GM12873 (cell line): ENCODE data around the gene FBXW8.

Experiments used
- TF ChIP-seq, protein P1 (sequence below): IDR thresholded peaks from 2 replicates; pipeline ENCODE4 v1.5.1; 2012; ENCODE audit warnings: low read depth, mild to moderate bottlenecking, moderate library complexity, low read length, control low read depth; ENCODE audit not compliant: insufficient read depth; ENCODE audit errors: missing control alignments

The FBXW8 gene

DNA sequence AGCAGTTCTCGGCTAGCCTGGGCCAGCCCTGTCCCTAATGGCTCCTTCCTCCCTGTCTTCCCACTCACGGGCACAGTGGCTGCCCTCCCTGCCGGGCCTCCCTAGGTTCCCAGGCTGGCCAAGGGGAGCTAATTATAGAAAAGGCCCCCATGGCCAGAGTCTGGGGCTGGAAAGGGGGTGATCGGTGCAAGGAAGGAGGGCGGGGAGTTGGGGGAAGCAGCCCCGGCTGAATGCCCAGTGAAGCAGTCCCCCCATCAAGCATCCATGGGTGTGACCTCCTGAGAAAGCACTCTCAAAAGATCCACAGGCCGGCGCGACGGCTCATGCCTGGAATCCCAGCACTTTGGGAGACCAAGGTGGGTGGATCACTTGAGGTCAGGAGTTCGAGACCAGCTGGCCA is 133.6 kb downstream of the FBXW8 start:
- TF ChIP-seq, protein P1, sequence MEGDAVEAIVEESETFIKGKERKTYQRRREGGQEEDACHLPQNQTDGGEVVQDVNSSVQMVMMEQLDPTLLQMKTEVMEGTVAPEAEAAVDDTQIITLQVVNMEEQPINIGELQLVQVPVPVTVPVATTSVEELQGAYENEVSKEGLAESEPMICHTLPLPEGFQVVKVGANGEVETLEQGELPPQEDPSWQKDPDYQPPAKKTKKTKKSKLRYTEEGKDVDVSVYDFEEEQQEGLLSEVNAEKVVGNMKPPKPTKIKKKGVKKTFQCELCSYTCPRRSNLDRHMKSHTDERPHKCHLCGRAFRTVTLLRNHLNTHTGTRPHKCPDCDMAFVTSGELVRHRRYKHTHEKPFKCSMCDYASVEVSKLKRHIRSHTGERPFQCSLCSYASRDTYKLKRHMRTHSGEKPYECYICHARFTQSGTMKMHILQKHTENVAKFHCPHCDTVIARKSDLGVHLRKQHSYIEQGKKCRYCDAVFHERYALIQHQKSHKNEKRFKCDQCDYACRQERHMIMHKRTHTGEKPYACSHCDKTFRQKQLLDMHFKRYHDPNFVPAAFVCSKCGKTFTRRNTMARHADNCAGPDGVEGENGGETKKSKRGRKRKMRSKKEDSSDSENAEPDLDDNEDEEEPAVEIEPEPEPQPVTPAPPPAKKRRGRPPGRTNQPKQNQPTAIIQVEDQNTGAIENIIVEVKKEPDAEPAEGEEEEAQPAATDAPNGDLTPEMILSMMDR = no peak

GRCh38 chr12:117044790-117045159 is 134.0 kb downstream of the FBXW8 start:
- TF ChIP-seq, protein P1 = no peak

DNA sequence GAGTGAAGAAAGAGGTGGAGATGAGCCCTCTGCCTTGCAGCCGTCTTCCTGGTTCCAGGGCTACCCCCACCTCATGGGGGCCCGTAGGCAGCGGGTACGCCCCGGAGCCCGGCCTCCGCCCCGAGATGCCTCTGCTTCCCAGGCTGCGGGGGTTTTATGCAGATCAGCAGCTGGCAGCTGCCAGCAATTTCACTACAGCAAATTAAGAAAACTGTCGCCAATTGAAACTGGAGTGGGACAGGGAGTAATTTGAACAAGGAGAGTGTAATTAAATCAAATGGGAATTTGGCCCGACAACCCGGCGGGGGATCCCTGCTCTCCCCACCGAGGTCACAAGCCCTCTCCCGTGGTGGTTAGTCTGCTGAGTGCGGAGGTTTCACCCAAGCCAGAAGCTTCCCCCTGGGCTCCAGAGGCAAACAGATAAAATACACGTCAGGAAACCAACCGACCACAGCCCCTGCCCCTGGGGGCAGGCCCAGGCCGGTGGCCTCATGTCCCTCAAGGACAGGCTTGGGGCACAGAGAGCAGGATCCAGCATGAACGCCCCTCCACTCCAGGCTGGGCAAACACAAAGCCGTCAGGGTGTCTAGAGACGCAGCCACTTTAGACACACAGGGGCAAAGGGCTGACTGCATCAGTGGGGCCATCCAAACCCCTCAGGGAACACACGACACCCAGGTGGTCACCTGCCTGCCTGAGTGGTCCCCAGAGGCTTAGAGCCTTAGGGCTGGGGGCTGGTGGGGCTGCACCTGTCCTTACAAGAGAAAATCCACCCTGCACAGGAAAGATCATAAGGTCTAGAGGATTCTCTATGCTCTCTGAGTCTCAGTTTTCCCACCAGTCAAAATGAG is 134.6 kb downstream of the FBXW8 start:
- TF ChIP-seq, protein P1 = no peak

DNA sequence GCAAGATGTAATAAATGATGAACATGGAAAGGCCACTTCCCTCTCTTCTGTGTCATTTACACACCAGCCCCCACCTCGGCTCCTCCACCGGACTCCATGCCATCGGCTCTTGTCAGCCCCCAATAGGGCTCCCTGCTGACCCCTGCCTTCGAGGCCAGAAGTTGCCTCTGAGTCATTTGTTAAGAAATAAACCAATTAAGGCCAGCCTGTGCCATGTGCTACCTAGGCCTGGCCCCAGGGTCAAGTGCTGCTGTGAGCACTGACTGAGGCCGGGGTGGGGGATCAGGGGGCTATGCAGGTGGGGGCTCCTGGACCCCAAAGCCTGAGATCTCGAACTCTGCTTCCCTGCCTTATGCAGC is 135.2 kb downstream of the FBXW8 start:
- TF ChIP-seq, protein P1 = no peak

DNA sequence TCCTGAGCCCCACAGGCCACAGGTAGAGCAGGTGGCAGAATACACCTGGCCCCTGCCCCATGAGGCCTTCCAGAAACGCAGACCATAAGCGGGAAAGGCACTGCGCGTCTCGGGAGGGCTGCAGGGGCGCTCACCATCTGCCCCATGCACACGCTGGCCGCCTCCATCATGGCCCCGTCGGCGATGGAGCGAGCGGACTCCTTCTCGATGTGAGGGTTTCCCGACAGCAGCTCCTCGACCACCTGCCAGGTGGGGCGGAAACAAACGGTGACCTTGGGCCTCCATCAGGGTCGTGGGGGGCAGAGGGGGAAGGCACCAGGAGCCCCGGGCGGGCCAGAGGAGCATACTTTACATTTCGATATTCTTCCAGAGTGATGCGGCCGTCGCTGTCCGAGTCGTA is 135.7 kb downstream of the FBXW8 start:
- TF ChIP-seq, protein P1 = no peak

- TF ChIP-seq, protein P1 = no peak
These were observed 136.2 kb downstream of the FBXW8 start for GRCh38 chr12:117046861-117047530.

DNA sequence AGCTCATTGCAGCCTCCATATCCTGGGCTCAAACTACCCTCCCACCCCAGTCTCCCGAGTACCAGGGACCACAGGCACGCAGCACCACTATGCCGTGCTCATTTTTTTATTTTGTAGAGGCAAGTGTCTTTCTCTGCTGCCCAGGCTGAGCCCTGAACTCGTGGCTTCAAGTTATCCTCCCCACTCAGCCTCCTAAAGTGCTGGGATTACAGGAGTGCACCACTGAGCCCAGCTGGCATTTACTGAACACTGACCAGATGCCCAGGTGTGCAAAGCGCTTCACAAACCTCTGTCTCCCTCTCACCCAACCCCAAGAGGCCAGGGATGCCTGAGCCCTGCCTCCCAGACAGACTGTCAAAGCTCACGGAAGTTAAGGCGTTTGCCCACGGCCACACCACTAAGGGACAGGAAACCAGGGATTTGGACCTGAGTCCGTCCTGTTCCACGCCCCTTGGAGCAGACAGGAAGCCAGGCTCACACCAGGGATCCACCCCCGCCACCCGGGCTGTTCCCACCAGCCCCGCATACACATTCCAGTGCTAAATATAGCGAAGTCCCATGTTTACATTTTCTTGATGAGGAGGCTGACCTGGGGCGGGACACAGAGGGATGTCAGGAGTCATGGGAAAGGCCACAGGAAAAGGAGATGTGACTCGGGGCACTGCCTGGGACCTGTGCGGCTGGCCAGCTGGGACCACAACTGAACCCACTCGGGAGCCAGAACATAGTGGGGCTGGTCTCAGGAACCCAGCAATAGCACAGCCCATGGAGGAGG is 137.2 kb downstream of the FBXW8 start:
- TF ChIP-seq, protein P1 = no peak
